ENCODE results near the gene CCL5.

CCL5 gene

DNA sequence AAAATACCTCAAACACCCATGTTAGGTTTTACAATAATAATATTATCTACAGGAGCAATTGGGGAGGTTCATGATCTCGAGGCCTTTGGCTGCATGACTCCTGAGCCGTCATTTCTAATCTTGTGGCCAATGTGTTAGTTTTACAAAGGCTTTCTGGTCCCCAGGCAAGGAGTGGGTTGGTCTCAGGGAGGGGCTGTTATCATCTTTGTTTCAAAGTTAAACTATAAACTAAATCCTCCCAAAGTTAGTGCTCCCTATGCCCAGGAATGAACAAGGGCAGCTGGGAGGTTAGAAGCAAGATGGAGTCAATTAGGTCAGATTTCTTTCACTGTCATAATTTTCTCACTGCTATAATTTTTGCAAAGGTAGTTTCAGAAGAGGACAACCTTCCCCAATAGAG, 9.1 kb upstream of the CCL5 start:
- no peaks in the 10 kb centered on the region for H3K4me1 ChIP-seq (ENCODE audit: control insufficient read depth in 2 of 2, insufficient read depth in 2 of 2, low read length in 2 of 2)
- H3K9ac ChIP-seq (ENCODE audit: low read depth in 1 of 2, low read length in 2 of 2): no peak overlapping the region
- no peak overlapping the region for H3K27ac ChIP-seq (ENCODE audit: low read depth in 2 of 2, low read length in 2 of 2)
- H3K27me3 ChIP-seq (ENCODE audit: control insufficient read depth in 2 of 2, insufficient read depth in 2 of 2, low read length in 2 of 2): no peaks in the 10 kb centered on the region
- no peaks in the 10 kb centered on the region for H3K9me3 ChIP-seq (ENCODE audit: control insufficient read depth in 2 of 2, low read length in 2 of 2)
- H3K4me3 ChIP-seq (ENCODE audit: low read length in 2 of 2): no peak overlapping the region
- H3K36me3 ChIP-seq (ENCODE audit: control insufficient read depth in 2 of 2, insufficient read depth in 2 of 2, low read length in 2 of 2): no peaks in the 10 kb centered on the region

DNA sequence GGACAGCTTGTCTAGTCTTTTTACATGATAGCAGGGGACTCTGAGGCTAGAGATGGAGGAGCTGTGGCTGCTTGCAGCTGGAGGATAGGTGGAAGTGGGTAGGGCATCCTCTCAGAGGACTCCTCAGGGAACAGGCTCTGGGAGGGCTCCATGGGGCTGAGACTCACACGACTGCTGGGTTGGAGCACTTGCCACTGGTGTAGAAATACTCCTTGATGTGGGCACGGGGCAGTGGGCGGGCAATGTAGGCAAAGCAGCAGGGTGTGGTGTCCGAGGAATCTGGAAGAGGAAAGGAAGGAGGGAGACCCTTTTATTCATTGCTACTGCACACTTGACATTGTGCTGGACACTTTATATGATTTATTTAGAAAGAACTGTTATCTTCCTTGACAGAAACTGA, 1.8 kb downstream of the CCL5 start:
- H3K4me3 ChIP-seq (ENCODE audit: low read length in 2 of 2): peak overlapping the region in 1 of 2 donors; percentile 37
- peak overlapping the region in 1 of 2 donors; percentile 38 for H3K27ac ChIP-seq (ENCODE audit: low read depth in 2 of 2, low read length in 2 of 2)
- H3K9ac ChIP-seq (ENCODE audit: low read depth in 1 of 2, low read length in 2 of 2): no peak overlapping the region
- H3K4me1 ChIP-seq (ENCODE audit: control insufficient read depth in 2 of 2, insufficient read depth in 2 of 2, low read length in 2 of 2): no peaks in the 10 kb centered on the region
- peaks cover 0 to 2% of the 10 kb centered on the region in 2 donors for H3K27me3 ChIP-seq (ENCODE audit: control insufficient read depth in 2 of 2, insufficient read depth in 2 of 2, low read length in 2 of 2)
- H3K36me3 ChIP-seq (ENCODE audit: control insufficient read depth in 2 of 2, insufficient read depth in 2 of 2, low read length in 2 of 2): no peaks in the 10 kb centered on the region
- no peaks in the 10 kb centered on the region for H3K9me3 ChIP-seq (ENCODE audit: control insufficient read depth in 2 of 2, low read length in 2 of 2)

DNA sequence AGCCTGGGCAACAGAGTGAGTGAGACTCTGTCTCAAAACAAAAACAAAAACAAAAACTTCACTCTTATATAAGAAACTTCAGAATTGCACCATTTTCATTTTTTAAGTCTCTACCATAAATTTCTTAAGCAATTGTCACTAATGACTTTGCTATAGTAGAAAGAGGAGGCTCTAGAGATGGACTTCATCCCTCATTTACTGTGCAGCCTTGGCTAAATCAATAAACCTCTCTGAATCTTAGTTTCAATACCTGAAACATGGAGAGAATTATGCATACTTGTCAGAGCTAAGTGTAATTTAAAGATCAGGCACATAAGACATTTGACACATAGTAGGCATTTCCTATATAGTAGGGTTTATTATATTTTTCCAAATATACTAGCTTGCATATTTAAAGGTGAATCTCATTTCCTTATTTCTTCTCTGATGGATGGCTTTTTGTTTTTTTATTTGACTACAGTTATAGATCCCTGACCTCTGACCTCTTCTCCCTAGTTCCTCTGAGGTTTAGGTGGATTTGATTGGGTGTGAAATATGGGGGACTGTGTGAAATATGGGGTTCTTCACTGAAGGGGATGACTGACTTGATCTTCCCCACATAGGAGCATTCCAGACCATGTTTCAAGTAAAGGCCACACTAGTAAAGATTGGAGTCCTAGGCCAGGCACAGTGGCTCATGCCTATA, 2.7 kb downstream of the CCL5 start:
- H3K4me3 ChIP-seq (ENCODE audit: low read length in 2 of 2): peak overlapping the region in 1 of 2 donors; percentile 9
- H3K36me3 ChIP-seq (ENCODE audit: control insufficient read depth in 2 of 2, insufficient read depth in 2 of 2, low read length in 2 of 2): no peaks in the 10 kb centered on the region
- H3K9me3 ChIP-seq (ENCODE audit: control insufficient read depth in 2 of 2, low read length in 2 of 2): no peaks in the 10 kb centered on the region
- H3K27ac ChIP-seq (ENCODE audit: low read depth in 2 of 2, low read length in 2 of 2): no peak overlapping the region
- peaks cover 0 to 2% of the 10 kb centered on the region in 2 donors for H3K27me3 ChIP-seq (ENCODE audit: control insufficient read depth in 2 of 2, insufficient read depth in 2 of 2, low read length in 2 of 2)
- no peaks in the 10 kb centered on the region for H3K4me1 ChIP-seq (ENCODE audit: control insufficient read depth in 2 of 2, insufficient read depth in 2 of 2, low read length in 2 of 2)
- no peak overlapping the region for H3K9ac ChIP-seq (ENCODE audit: low read depth in 1 of 2, low read length in 2 of 2)

DNA sequence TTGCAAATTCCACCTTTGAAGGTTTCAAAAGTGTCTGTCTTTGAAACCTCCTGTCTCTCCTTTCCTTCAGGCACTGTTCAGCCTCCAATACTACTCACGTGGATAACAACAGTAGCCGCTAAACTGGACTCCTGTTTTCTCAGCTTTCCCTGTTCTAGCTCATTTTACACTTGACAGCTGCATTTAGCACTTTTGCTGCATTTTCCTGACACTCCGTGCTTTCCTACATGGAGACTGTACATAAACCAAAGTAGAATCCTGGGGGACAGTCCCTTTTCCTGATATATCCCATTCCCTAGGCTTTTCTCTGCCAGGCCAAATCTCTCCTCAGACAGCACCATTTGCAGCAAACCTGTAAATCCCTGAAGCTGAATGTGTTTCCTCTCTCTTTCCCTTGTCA, 3.6 kb downstream of the CCL5 start:
- H3K27ac ChIP-seq (ENCODE audit: low read depth in 2 of 2, low read length in 2 of 2): no peak overlapping the region
- H3K9me3 ChIP-seq (ENCODE audit: control insufficient read depth in 2 of 2, low read length in 2 of 2): no peaks in the 10 kb centered on the region
- H3K9ac ChIP-seq (ENCODE audit: low read depth in 1 of 2, low read length in 2 of 2): no peak overlapping the region
- H3K36me3 ChIP-seq (ENCODE audit: control insufficient read depth in 2 of 2, insufficient read depth in 2 of 2, low read length in 2 of 2): no peaks in the 10 kb centered on the region
- peaks cover 0 to 2% of the 10 kb centered on the region in 2 donors for H3K27me3 ChIP-seq (ENCODE audit: control insufficient read depth in 2 of 2, insufficient read depth in 2 of 2, low read length in 2 of 2)
- no peaks in the 10 kb centered on the region for H3K4me1 ChIP-seq (ENCODE audit: control insufficient read depth in 2 of 2, insufficient read depth in 2 of 2, low read length in 2 of 2)
- H3K4me3 ChIP-seq (ENCODE audit: low read length in 2 of 2): peak overlapping the region in 1 of 2 donors; percentile 22

DNA sequence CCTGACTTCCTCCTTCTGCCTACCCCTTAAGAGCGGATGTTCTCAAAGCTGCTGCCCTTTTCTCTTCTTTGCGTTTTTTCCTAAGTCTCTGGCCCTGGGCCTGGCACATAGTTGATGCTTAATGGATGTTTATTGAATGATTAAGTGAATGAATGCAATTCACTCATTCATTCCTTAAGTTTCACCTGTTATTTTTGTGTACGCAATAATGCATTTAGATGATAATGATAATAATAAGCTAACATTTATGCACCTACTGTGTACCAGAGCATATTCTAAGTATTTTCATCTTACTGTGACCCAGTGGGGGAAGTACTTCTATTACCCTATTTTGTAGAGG, 4.4 kb downstream of the CCL5 start:
- peaks cover 0 to 2% of the 10 kb centered on the region in 2 donors for H3K27me3 ChIP-seq (ENCODE audit: control insufficient read depth in 2 of 2, insufficient read depth in 2 of 2, low read length in 2 of 2)
- H3K9me3 ChIP-seq (ENCODE audit: control insufficient read depth in 2 of 2, low read length in 2 of 2): no peaks in the 10 kb centered on the region
- H3K27ac ChIP-seq (ENCODE audit: low read depth in 2 of 2, low read length in 2 of 2): no peak overlapping the region
- H3K9ac ChIP-seq (ENCODE audit: low read depth in 1 of 2, low read length in 2 of 2): no peak overlapping the region
- peak overlapping the region in 1 of 2 donors; percentile 33 for H3K4me3 ChIP-seq (ENCODE audit: low read length in 2 of 2)
- no peaks in the 10 kb centered on the region for H3K36me3 ChIP-seq (ENCODE audit: control insufficient read depth in 2 of 2, insufficient read depth in 2 of 2, low read length in 2 of 2)
- H3K4me1 ChIP-seq (ENCODE audit: control insufficient read depth in 2 of 2, insufficient read depth in 2 of 2, low read length in 2 of 2): no peaks in the 10 kb centered on the region

DNA sequence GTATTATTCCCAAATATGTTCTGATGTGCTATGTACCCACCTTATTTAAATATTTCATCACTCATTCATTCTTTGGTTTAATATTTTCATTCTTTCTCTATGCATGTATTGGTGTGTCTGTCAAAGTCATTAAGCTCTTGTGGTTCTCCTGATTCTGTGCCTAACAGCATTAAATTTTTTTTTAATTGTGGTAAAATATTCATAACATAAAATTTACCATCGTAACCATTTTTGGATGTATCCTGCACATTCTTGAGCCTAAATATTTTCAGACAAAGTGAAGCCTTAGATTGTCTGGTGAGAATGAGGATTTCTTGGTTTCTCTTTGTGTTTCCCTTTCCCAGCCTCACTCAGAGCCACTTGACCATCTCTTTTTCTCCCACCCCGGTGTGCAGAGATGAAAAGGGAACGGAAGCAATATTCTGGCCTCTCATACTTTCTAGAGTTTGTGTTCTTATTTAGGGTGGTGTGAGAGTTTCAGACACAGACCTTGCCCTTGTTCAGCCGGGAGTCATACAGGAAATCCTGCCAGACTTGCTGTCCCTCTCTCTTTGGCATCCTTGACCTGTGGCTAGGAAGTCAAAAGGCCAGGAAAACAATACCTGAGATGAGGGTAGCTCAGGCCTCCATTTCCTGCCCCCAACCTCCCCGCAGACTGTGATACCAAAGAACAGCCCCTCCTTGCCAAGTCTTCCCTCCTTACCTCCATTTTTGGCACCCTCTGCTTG, 4.9 kb downstream of the CCL5 start:
- H3K27me3 ChIP-seq (ENCODE audit: control insufficient read depth in 2 of 2, insufficient read depth in 2 of 2, low read length in 2 of 2): peaks cover 0 to 2% of the 10 kb centered on the region in 2 donors
- no peak overlapping the region for H3K4me3 ChIP-seq (ENCODE audit: low read length in 2 of 2)
- no peaks in the 10 kb centered on the region for H3K9me3 ChIP-seq (ENCODE audit: control insufficient read depth in 2 of 2, low read length in 2 of 2)
- no peaks in the 10 kb centered on the region for H3K4me1 ChIP-seq (ENCODE audit: control insufficient read depth in 2 of 2, insufficient read depth in 2 of 2, low read length in 2 of 2)
- no peak overlapping the region for H3K9ac ChIP-seq (ENCODE audit: low read depth in 1 of 2, low read length in 2 of 2)
- H3K36me3 ChIP-seq (ENCODE audit: control insufficient read depth in 2 of 2, insufficient read depth in 2 of 2, low read length in 2 of 2): no peaks in the 10 kb centered on the region
- no peak overlapping the region for H3K27ac ChIP-seq (ENCODE audit: low read depth in 2 of 2, low read length in 2 of 2)

DNA sequence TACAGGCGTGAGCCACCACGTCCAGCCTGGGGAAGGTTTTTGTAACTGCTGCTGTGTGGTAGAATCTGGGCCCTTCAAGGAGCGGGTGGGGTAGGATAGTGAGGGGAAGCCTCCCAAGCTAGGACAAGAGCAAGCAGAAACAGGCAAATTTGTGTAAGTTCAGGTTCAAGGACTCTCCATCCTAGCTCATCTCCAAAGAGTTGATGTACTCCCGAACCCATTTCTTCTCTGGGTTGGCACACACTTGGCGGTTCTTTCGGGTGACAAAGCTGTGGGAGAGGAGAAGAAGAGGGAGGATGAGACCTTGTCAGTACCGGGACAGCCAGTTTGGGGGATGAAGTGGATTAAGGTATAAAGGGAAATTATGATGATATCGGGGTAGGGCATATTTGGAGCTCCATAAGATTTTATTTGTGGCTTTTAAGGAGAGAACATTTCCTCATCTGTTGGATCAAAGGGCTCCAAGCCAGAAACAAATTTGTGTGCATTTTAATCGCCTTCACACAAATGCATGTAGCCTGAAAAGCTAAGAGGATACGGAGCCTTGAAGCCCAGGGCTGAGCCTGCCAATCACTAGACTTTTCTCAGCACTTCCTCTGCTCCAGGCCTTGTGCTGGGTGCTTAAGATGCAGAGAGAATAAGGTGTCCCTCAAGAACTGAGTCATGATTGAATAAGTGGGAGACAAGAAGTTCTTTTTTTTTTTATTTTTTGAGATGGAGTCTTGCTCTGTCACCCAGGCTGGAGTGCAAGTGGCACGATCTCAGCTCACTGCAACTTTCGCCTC, 7.8 kb downstream of the CCL5 start:
- no peaks in the 10 kb centered on the region for H3K36me3 ChIP-seq (ENCODE audit: control insufficient read depth in 2 of 2, insufficient read depth in 2 of 2, low read length in 2 of 2)
- no peak overlapping the region for H3K27ac ChIP-seq (ENCODE audit: low read depth in 2 of 2, low read length in 2 of 2)
- H3K9ac ChIP-seq (ENCODE audit: low read depth in 1 of 2, low read length in 2 of 2): no peak overlapping the region
- H3K4me1 ChIP-seq (ENCODE audit: control insufficient read depth in 2 of 2, insufficient read depth in 2 of 2, low read length in 2 of 2): no peaks in the 10 kb centered on the region
- no peak overlapping the region for H3K4me3 ChIP-seq (ENCODE audit: low read length in 2 of 2)
- H3K27me3 ChIP-seq (ENCODE audit: control insufficient read depth in 2 of 2, insufficient read depth in 2 of 2, low read length in 2 of 2): no peaks in the 10 kb centered on the region
- no peaks in the 10 kb centered on the region for H3K9me3 ChIP-seq (ENCODE audit: control insufficient read depth in 2 of 2, low read length in 2 of 2)

DNA sequence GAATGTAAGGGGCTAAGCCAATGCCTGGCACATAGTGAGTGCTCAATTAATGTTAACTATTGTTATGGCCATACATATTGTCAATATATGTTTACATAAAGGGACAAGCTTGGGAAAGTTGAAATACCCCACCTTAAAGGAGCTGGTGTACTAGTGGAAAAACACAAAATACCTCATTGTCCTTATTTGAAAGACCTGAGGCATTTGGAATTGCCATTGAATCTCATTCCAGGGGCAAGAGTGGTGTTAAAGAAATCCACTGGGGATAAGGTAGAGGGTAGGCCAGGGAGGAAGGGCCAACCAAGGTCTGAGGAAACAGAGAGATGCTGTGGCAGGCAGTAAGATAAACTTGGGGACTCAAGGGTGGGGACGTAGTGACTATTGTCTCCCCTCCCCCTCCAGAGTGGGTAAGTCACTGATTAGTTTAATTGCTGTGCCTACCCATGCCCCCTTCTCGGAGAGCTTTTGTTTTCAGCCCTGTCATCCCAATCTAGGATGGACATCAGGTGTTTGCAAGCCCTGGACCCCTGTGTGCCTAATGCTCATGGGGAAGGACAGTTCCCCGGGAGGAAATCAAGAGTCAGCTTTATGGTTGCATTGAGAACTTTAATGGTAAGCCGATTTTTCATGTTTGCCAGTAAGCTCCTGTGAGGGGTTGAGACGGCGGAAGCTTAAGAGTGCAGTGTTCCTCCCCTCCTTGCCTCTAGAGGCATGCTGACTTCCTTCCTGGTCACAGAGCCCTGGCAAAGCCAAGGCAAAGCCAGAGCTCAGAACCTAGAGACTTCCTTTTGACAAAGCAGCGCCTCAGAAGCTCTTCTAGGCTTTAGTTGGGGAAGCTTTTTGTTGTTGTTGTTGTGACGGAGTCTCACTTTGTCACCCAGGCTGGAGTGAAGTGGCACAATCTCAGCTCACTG, 9.0 kb downstream of the CCL5 start:
- no peak overlapping the region for H3K4me3 ChIP-seq (ENCODE audit: low read length in 2 of 2)
- H3K27me3 ChIP-seq (ENCODE audit: control insufficient read depth in 2 of 2, insufficient read depth in 2 of 2, low read length in 2 of 2): no peaks in the 10 kb centered on the region
- H3K9ac ChIP-seq (ENCODE audit: low read depth in 1 of 2, low read length in 2 of 2): no peak overlapping the region
- peaks cover 0 to 2% of the 10 kb centered on the region in 2 donors for H3K4me1 ChIP-seq (ENCODE audit: control insufficient read depth in 2 of 2, insufficient read depth in 2 of 2, low read length in 2 of 2)
- H3K9me3 ChIP-seq (ENCODE audit: control insufficient read depth in 2 of 2, low read length in 2 of 2): no peaks in the 10 kb centered on the region
- no peaks in the 10 kb centered on the region for H3K36me3 ChIP-seq (ENCODE audit: control insufficient read depth in 2 of 2, insufficient read depth in 2 of 2, low read length in 2 of 2)
- H3K27ac ChIP-seq (ENCODE audit: low read depth in 2 of 2, low read length in 2 of 2): no peak overlapping the region

DNA sequence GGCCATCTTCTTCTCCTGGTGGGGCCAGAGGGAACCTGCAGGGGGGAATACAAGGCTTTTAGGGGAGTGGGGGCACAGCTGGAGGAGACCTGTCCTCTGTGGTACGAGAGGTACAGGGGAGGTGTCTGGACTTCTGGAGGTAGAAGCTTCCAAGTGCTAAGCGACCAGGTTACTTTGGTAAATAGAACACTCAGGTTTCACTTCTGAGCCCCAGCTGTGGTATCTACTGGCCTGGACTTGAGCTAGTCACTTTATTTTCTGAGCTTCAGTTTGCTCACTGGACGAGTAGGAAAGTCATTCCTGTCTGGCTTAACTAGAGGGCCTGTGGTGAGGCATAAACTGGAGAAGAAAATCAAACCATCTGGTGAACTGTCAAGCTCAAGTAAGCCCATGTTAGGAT, 11.4 kb downstream of the CCL5 start, which contains the start of gene HEATR9:
Gene HEATR9, minus strand, starts transcription at position 155 of the 400 bp plus-strand sequence. Its CDS starts 149 bp downstream, at position 6.
- Histone ChIP-seq H3K27me3 (ENCODE audit: control insufficient read depth in 2 of 2, insufficient read depth in 2 of 2, low read length in 2 of 2) (no peaks in the 10 kb centered on the region), H3K36me3 (ENCODE audit: control insufficient read depth in 2 of 2, insufficient read depth in 2 of 2, low read length in 2 of 2) (no peaks in the 10 kb centered on the region), H3K9ac (ENCODE audit: low read depth in 1 of 2, low read length in 2 of 2) (no peak within 1 kb of the TSS), H3K4me1 (ENCODE audit: control insufficient read depth in 2 of 2, insufficient read depth in 2 of 2, low read length in 2 of 2) (peaks cover 0 to 2% of the 10 kb centered on the region in 2 donors), H3K27ac (ENCODE audit: low read depth in 2 of 2, low read length in 2 of 2) (no peak within 1 kb of the TSS), H3K9me3 (ENCODE audit: control insufficient read depth in 2 of 2, low read length in 2 of 2) (no peaks in the 10 kb centered on the region), H3K4me3 (ENCODE audit: low read length in 2 of 2) (no peak within 1 kb of the TSS)
